Stimulated activated CD8-positive, alpha-beta memory T cell treated with anti-CD3 and anti-CD28 coated beads, Interleukin-2, amount 100 ng/mL, for 48 hours (primary cell): ENCODE results near the gene ZNF792.
"Not testable (repeated sequence)": the region's sequence is repeated elsewhere in the genome, so short reads cannot be mapped to it uniquely, and the experiment has no call there.

Experiments used
- DNase-seq, 2 donors: peaks; one replicate each; pipeline ENCODE4 v3.0.0-alpha.2; 2020; ENCODE audit warnings: low read depth in 2 of 2

Gene ZNF792

GRCh38 chr19:34998777-34999497 lies 34.9 kb upstream of the ZNF792 start:
- DNase-seq = no peak

- not testable (repeated sequence) for DNase-seq
These were observed 34.2 kb upstream of the ZNF792 start for GRCh38 chr19:34998224-34998623.

GRCh38 chr19:34997071-34997617 lies 33.1 kb upstream of the ZNF792 start:
- DNase-seq = no peak

GRCh38 chr19:34995551-34995950 lies 31.5 kb upstream of the ZNF792 start:
- DNase-seq = no peak

- no peak for DNase-seq
These were observed 30.9 kb upstream of the ZNF792 start for GRCh38 chr19:34994643-34995541.

- DNase-seq = no peak
These were observed 30.2 kb upstream of the ZNF792 start for GRCh38 chr19:34994286-34994642.

- not testable (repeated sequence) for DNase-seq
These were observed 28.6 kb upstream of the ZNF792 start for GRCh38 chr19:34992582-34992981.

- DNase-seq = no peak
These were observed 27.7 kb upstream of the ZNF792 start for GRCh38 chr19:34991542-34992333.

- DNase-seq = peak in 1 of 2 donors; percentile 53
These were observed 26.7 kb upstream of the ZNF792 start for GRCh38 chr19:34990578-34991192.

- DNase-seq = no peak
These were observed 25.3 kb upstream of the ZNF792 start for GRCh38 chr19:34989298-34989697.

GRCh38 chr19:34988119-34988518 lies 24.1 kb upstream of the ZNF792 start:
- DNase-seq = no peak

- no peak for DNase-seq
These were observed 21.4 kb upstream of the ZNF792 start for GRCh38 chr19:34985249-34986022.

GRCh38 chr19:34984287-34984686 lies 20.3 kb upstream of the ZNF792 start:
- no peak for DNase-seq

- DNase-seq = no peak
These were observed 19.8 kb upstream of the ZNF792 start for GRCh38 chr19:34983786-34984185.

- no peak for DNase-seq
These were observed 18.2 kb upstream of the ZNF792 start for GRCh38 chr19:34982275-34982674.

GRCh38 chr19:34979819-34980640 lies 16.0 kb upstream of the ZNF792 start:
- no peak for DNase-seq

GRCh38 chr19:34976611-34977010 lies 12.6 kb upstream of the ZNF792 start:
- DNase-seq = no peak

- DNase-seq = no peak
These were observed 11.0 kb upstream of the ZNF792 start for GRCh38 chr19:34975056-34975455.

- no peak for DNase-seq
These were observed 10.6 kb upstream of the ZNF792 start for GRCh38 chr19:34974646-34975045.
